OCI-M2 (cell line): ENCODE results near the gene NDRG2.

Source experiments
- DNase-seq: peaks from one replicate; lab custom pipeline; 2025; ENCODE audit not compliant: unreplicated experiment; lab: John Stamatoyannopoulos, UW

NDRG2 gene

GRCh38 chr14:21024585-21025370 lies at the start of gene NDRG2:
Gene NDRG2 (minus strand): TSS chr14:21025061. CDS start chr14:21023315, 1,746 bp downstream.
- peak; percentile 22 for DNase-seq

- no peak for DNase-seq
Observed at GRCh38 chr14:21073921-21074320, 49.1 kb upstream of the NDRG2 start.

- DNase-seq, result no peak
Observed at GRCh38 chr14:21072781-21073339, 48.0 kb upstream of the NDRG2 start.

GRCh38 chr14:21072031-21072473 lies 47.2 kb upstream of the NDRG2 start:
- DNase-seq, result no peak

- peak; percentile 71 for DNase-seq
Observed at GRCh38 chr14:21071225-21072030, 46.6 kb upstream of the NDRG2 start.

GRCh38 chr14:21070610-21071224 lies 45.9 kb upstream of the NDRG2 start:
- DNase-seq, result no peak

GRCh38 chr14:21070083-21070609 lies 45.3 kb upstream of the NDRG2 start, which contains the start of gene ARHGEF40:
Gene ARHGEF40 (plus strand): TSS chr14:21070304. CDS start chr14:21070397, 93 bp downstream.
- no peak for DNase-seq

GRCh38 chr14:21069388-21070082 lies 44.7 kb upstream of the NDRG2 start:
- DNase-seq, result no peak

GRCh38 chr14:21068521-21069387 lies 43.9 kb upstream of the NDRG2 start:
- no peak for DNase-seq

GRCh38 chr14:21066882-21067502 lies 42.1 kb upstream of the NDRG2 start:
- no peak for DNase-seq

GRCh38 chr14:21063479-21063878 lies 38.6 kb upstream of the NDRG2 start:
- DNase-seq, result no peak

GRCh38 chr14:21061347-21061668 lies 36.4 kb upstream of the NDRG2 start:
- DNase-seq, result no peak

GRCh38 chr14:21060614-21061346 lies 35.9 kb upstream of the NDRG2 start:
- no peak for DNase-seq

GRCh38 chr14:21059842-21060613 lies 35.2 kb upstream of the NDRG2 start:
- DNase-seq, result no peak

GRCh38 chr14:21058903-21059302 lies 34.0 kb upstream of the NDRG2 start:
- no peak for DNase-seq

- no peak for DNase-seq
Observed at GRCh38 chr14:21057803-21058675, 33.2 kb upstream of the NDRG2 start, which contains the start of gene RNASE8. Gene RNASE8 (plus strand): TSS chr14:21057822. CDS start chr14:21057893, 71 bp downstream.
